Cerebellar cortex (tissue), 1 donor: ENCODE data around the gene ADD1.
A peak's percentile ranks its signal among the peaks of the same experiment; 100 is the strongest.

Experiments
- DNase-seq: peaks from one replicate; pipeline ENCODE4 v3.0.0-alpha.2; 2015; ENCODE audit warnings: low spot score

ADD1 gene

DNA sequence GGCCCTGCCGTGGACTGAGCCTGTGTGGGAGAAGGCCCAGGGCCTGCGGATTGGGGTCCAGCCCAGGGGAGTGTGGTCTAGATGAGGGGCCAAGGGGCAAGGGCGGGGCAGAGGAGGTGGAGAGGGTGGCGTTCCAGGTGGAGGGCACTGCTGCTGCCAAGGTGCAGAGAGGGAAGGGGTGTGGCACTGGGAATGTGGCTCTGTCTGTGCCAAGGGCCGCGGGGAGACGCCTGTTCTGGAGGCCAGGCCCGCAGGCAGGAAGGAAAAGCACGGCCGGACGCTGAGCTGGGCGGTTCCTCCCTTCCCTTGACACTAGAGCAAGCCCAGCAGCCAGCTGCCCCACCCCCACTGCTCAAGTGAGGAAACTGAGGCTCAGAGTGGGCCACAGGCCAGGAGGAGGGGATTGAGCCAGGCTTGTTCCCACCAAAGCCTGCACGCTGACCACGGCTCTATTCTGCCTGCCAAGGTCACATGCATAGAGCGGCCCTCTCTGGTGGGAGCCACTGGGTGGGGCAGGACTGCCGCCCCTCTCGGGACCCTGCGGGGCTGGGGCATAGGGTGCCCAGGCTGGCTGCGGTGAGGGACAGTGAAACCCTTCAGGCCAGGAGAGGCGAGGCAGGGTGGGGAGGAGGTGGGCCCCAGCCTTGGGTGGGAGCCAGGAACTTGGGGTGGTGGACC, 37.8 kb upstream of the ADD1 start:
- DNase-seq: no peak

DNA sequence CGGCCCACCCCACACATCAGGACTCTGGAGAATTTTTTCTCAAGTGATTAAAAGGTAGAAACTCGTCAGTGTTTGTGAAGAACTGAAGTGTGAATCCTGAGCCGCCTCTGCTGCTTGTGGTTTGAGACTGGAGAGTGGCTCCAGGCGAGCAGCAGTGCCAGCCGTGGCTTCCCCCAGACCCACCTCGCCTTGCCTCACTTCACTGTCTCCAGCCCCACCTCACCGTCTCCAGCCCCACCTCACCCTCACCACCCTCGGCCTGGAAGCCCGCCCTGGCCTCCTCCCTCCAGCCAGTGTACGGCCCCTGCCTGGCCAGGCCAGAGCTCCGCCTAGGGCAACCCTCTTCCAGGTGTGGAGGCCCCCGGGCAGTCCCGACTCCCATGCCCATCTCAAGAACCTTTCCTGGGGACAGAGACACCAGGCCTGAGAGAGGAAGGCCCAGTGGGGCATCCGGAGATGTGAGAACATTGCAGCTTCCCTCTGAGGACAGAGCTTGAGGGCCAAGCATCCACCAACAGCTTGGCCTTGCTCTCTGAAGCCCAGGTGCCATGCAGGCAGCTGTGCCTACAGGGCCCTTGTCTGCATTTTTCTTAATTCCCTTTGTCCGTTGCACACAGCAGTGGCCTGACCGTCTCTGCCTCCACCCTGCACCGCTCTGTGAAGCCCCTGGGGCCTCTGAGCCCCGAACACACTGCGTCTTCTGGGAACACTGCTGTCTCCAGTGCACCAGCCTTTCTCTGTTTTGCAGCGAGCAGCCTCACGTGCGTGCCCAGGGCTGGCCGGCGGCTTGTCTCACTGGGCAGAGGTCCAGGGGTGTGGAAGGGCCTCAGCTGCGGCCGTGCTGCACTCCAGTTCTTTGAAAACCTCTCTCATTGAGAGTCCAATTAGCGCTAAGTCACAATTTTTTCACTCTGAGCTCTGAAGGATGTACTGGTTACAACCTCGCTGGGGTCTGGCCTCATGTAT, 37.0 kb upstream of the ADD1 start:
- peak; percentile 39 for DNase-seq

DNA sequence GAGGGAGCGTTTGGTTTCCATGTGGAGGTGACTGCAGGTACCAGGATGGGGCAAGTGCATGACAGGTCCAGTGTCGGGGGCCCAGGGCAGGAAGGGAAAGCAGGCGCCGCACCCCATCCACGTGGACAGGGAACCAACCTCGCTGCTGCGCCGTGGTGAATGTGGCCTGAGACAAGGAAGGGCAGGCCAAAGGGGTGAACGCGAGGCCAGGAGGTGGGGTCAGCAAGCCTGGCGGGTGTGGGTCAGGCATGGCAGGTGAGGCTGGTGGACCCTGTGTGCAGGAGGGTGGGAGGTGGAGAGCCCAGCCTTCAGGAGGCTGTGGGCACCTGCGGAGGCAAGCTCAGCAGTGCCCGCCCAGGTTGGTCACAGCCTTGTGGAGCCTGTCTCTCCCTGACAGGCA, 36.1 kb upstream of the ADD1 start:
- DNase-seq: no peak

DNA sequence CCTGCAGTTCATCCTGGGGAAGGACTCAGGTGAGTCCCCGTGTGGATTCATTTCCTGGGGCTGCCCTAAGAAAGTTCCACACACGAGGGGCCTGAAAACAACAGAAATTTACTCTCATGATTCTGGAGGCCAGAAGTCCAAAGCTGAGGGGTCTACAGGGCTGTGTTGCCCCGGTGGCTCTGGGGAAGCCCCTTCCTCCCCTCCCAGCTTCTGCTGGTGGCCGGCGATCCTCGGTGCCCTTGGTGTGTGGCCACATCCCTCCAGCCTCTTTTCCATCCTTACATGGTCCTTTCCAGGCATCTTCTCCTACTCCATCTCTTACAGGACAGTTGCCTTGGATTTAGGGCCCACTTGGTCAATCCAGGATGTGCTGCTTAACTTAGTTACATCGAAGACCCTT, 35.6 kb upstream of the ADD1 start:
- DNase-seq: no peak

DNA sequence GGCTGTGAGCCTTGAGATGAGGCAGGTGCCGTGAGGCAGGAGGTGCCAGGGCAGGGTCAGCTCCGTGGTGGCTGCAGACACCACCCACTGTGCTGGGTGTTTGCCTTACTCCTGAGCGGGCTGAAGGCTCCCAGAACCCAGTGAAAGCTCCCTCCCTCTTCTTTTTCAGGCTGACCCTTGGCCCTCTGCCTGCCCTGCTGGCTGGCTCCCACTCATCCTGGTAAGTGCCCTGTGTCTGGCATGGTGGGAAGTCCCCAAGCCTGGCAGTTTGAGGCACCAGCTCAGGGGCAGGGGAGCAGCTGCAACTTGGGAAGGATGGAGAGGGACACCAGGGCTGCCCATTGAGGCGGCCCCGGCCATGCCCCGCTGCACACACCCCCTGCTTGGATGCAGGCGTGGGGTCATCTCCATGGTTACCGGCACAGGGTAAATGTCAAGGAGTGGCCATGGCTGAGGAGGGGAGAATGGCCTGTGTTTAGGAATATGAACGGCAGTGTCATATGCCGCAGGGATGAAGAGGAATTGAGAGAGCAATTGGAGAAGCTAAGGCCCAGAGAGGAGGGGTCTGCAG, 33.9 kb upstream of the ADD1 start:
- DNase-seq: no peak

DNA sequence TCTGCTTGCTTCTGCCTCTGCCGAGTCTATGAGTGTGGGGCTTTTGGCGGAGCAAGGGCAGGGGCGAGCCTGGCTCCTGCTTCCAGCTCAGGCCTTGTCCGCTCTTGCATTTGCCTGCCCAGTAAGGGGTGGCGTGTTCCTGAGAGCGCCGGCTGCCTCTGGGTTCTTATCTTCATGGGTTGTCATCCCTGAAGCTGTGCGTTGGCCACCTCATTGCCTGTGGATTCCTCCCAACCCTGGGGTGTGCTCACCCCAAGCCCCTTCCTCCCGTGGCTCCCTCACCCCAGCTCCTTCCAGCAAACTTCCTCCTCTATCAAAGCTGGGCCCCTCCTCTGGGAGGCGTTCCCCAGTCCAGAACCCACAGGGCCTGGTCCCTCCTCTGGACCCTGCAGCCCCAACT, 33.3 kb upstream of the ADD1 start:
- no peak for DNase-seq

DNA sequence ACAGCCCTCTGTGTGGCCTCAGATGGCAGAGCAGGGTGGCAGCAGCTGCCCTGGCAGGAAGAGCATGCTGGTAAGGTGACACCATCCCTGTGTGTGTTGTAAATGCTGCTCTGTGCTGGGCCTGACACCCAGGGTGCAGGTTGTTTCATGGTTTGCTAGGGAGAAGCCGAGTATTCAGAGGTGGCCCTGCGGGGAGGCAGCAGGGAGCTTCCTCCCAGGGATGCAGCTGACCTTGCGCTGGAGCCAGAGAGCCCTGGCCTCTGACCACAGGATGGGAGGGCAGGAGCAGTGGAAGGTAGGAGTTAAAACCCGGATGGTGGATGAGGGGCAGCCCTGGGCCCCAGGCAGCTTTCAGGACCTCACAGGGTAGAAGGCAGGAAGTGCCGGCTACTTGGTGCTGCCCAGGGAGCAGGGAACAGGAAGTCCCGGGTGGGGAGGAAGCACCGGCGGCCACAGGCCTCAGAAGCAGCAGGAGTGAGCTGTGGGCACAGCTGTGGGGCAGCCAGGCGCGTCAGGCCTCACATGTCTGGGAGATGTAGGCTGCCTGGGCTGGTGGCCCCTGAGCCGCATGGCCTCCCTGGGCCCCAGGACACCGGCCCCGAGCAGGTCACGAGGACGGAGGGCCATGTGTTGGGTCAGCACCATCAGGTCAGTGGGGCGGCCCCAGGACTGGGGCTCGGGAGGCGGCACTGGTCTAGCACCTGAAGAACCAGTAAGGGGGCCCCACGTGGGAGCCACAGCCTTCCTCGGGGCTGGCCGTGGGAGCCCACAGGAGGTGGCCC, 31.6 kb upstream of the ADD1 start:
- no peak for DNase-seq

DNA sequence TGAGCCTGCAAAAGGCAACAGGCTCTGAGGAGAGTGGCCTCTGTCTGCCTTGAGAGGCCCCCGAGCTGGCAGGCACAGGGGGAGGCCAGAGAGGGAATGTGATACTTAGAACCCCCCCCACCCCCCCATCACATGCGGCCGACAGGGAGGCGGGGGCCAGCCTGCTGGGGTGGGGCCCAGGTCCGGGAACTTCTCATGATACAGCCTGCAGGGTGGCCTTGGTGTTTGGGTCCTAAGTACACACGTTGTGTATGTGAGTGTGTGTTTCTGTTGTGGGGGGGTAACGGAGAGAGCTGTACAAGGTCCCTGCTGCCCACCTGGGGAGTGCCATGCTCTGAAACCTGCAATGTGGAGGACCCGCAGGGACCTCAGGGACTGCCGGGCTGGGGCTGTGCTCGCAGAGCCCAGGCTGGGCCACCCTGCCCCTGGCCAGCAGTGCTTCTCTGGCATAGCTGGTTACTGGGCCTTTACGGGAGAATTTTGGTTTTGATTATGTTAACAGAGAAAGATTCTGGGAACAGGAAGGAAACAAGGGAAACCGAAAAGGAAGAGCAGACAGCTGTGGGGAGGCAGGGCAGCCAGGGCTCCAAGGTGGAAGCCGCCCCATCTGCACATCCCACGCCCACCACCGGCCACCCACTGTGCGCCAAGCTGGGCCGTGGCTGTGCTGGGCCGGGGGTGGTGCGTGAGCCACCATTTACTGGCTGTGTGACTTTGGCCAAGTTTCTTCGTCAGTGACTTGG, 30.9 kb upstream of the ADD1 start:
- DNase-seq: no peak

DNA sequence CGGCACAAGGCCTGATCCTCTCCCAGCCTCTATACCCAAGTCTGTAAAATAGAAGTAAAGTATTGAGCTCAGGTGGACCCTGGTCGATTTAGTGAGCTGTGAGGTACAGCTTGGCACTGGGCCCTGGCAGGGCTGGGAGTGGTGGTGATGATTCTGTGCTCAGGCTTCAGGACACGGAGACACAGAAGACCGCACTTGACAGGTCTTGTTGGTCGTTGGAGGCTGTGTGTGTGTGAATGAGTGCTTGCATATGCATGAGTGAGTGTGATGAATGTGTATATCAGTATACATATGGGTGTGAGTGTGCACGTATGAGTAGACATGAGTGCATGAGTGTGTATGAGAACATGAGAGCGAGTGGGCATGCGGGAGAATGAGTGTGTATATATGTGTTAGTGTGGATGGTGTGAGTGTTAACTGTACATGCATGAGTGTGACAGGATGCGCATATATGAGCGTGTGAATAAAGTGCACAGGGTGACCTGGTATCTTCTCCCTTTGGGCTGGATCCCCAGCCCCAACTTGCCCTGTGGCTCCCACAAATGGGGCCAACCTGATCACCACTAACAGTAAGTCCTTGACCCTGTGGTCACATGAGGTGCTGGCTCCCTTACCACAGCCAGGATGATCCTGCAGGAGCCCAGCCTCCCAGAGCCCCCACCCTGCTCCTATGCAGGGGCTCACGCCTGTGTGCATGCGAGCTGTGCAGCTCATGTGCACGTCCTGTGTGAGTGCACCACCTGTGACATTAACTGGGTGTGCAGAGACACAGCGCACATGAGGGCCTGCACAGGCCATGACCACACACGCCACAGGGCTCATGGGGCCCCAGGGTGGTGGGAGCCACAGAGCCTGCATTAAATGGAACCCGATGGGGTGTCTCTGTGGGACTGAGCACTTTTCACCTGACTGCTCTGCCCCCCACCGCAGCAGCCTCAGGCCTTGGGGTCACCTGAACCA, 29.9 kb upstream of the ADD1 start:
- DNase-seq: no peak

DNA sequence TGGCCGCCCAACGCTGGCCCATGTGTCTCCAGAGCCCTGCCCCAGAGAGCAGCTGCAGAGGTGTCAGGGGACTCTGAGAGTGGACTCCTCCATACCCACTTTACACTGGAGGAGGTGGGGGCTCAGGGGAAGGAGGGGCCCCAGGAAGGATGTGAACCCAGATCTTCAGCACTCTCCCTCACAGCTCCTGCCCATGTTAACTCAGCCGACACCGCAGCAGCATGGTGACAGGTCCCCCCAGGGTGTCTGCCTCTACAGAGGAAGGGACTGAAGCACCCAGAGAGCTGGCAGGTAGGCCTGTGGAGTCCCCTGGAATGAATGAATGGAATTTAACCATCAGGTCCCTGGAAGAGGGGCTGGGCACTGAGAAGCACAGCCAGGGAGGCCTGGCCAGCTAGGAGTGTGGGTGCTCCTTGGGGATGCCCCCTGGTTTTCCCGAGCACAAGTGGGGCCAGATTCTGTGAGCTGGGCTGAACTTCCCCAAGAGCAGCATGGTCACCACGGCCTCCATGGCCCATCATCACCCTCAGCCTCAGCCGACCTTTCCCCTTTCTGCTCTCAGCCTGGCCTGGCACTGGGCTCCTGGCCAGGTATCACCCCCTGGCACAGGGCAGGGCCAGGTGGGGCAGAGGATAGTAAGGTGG, 28.9 kb upstream of the ADD1 start:
- DNase-seq: no peak

DNA sequence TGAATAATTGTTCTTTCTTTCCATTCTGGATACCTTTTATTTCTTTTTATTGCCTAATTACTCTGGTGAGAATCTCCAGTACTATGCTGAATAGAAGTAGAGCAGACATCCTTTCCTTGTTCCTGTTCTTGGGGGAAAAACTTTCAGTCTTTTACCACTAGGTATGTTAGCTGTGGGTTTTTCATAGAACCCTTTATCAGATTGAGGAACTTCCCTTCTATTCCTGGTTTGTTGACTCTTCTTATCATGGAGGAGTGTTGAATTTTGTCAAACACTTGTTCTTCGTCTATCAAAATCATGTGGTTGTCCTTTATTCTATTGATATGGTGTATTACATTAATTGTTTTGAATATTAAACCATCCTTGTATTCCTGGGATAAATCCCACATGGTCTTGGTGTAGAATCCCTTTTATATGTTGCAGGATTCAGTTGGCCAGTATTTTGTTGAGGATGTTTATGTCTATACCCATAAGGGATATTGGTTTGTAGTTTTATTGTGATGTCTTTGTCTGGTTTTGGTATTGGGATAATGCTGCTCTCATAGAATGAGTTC, 27.2 kb upstream of the ADD1 start:
- no peak for DNase-seq

DNA sequence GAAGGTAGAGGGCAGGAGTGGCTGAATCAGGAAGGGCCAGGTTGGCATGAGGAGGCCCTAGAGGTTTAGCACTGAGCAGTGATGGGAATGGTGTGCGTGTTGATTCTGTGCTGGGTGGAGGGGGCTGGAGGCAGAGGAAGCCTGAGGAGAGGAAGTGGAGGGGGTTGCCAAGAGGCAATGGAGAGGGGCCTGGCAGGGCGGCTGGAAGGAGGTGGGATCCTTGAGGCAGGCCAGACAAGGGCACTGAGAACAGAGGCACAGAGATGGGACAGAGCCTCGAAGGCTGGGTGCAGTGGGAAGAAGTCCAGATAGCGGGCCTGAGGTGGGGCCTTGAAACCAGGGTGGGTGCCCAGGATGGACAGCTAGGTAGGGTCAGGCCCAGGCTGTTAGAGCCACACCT, 26.5 kb upstream of the ADD1 start:
- DNase-seq: no peak

DNA sequence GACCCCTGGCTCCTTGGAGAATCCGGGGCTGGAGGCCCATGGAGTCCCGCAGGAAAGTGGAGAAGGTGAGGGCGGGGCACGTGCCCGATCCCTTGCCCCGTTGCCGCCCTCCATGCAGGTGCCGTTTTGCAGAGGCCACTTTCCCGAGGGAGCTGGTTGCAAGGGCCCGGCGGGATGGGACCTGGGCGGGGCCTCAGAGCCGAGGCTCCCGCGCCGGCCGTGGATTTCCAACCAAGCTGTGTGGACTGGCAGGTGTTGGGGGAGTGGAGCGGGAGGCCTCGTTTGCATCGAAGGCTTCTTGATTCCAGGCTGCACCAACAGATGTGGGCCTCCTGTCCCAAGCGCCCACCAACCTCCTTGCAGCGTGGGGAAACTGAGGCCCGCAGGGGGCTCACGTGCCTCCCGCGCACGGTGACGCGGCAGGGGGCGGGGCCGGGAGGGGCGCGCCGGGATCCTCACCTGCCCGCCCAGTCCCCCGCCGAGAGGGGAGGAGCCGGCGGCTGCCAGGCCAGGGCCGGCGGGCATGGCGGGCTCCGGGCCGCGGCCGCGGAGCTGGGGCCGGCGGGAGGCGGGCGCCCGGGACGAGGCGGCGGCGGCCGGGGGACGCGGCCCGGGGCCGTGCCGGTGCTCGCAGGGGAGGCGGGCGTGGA, 25.8 kb upstream of the ADD1 start:
- DNase-seq: no peak

DNA sequence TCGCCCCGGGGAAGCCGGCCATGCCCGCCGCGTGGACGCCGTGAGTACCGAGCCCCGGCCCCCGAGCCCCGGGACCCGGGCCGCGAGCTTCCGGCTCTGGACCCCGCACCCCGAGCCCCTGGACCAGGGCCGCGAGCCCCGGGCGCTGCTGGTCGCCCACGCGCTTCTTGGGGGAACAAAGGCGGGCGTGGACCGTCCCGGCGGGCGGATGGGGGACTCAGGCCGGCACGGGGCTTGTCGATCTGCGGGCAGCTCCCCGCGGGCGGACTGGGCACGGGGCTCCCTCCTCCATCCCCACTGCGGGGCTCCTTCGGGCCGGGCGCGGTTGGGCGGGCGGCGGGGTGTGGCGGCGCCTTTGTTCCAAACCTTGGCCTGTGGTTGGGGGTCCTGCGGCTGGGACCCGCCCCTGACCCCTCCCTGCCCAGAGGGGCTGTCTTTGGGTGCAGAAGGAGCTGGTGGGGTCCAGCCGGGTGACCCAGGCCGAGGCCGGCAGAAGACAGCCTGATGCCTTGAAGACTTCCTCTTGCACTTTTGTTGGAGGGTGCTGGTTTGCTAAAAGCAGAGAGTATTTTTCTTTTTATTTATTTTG, 25.2 kb upstream of the ADD1 start:
- no peak for DNase-seq

DNA sequence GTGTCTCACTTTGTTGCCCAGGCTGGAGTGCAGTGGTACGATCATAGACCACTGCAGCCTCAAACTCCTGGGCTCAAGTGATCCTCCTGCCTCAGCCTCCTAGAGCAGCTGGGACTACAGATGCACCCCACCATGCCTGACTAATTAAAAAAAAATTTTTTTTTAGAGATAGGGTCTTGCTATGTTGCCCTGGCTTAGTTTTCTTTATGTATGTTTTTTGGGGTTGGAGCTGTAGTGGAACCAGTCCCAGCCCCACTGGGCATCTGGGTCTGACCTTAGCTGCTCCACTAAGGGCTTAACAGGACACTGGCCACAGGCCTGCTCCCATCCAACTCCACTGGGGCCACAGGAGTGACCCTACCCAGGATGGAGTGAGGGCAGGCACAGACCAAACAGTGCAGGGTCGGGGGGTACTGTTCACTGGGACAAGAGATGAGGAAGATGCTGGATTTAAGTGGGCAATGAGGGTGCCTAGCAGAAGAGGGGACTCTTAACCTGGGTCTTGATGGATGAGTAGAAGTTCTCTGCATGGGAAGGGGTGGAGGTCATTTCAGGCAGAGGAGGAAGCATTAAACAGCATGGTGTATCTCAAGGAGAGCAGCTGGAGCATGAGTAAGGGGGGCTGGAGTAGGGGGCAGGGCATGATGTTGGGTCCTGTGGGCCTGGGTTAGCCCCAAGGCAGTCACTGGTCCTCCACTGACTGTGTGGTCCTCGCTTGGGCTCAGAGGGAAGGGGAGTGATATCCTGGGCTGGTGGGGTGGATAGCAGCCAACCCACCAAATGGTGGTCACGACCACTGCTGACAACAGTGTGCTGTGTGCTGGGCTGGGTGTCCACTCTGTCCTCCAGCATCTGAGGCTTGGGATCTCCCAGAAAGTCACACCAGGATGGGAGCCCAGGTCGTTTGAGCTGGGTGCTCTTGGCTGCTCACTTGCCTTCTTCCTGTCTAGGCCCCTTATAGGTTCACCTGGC, 24.1 kb upstream of the ADD1 start:
- no peak for DNase-seq

DNA sequence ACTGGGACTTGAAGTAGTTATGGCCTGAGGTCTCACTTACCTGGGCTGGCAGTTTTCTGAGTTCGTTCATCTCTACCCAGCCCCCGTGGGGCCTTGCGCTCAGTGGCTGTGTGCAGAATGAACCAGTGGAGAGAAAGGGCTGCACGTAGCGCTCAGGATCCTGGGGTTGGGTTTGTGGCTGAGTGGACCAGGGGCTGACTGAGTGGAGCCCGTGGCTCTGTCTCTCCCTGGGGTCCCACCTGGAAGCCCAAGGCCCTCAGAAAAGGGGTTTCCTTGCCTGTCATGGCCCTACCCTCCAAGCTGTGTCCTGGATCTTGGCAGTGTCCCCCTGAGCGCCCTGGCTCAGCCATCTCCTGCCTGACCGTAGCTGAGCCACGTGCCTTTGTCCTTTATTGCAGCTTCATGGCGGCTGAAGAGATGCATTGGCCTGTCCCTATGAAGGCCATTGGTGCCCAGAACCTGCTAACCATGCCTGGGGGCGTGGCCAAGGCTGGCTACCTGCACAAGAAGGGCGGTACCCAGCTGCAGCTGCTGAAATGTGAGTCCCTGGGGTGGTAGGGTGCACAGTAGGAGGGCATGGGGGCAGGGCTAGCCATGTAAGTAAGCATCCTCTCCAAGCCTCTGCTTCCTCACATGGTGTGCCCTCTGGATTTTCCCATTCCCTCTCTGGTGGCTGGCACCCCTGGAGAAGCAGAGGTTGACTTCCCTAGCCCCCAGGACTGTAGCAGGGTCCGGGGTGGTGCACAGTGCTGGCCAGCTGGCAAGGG, 23.2 kb upstream of the ADD1 start:
- DNase-seq: no peak
